ENCODE measurements around the gene KDM6A.
"Not testable (repeated sequence)": the region's sequence is repeated elsewhere in the genome, so short reads cannot be mapped to it uniquely, and the experiment has no call there.

GRCh38 chrX:44823193-44823592 lies 49.8 kb upstream of the KDM6A start:
- not testable (repeated sequence) for TF ChIP-seq HDAC3 (IDR thresholded peaks at IDR 0.05; ENCODE audit: borderline replicate concordance, partially characterized antibody); ELK1 (CRISPR knock-in tag; IDR thresholded peaks at IDR 0.05); TOE1 (IDR thresholded peaks at IDR 0.05; ENCODE audit: borderline replicate concordance); TOE1 (CRISPR knock-in tag; IDR thresholded peaks at IDR 0.05; ENCODE audit: borderline replicate concordance, low read depth); POLR2AphosphoS5 (IDR thresholded peaks at IDR 0.05; ENCODE audit: control insufficient read depth, insufficient read depth, low read depth, low read length); ZBTB34 (CRISPR knock-in tag; IDR thresholded peaks at IDR 0.05); CTCF (IDR thresholded peaks at IDR 0.05 in 2 of 3, conservative IDR thresholded peaks at IDR 0.05 in 1 of 3; ENCODE audit: insufficient read depth in 2 of 3, low read depth in 1 of 3, low read length in 3 of 3); ATF4 (CRISPR knock-in tag; IDR thresholded peaks at IDR 0.05); AFF4 (CRISPR knock-in tag; IDR thresholded peaks at IDR 0.05); RFX5 (IDR thresholded peaks at IDR 0.05; ENCODE audit: low read depth, low read length); SP1 (CRISPR knock-in tag; IDR thresholded peaks at IDR 0.05); POLR2A (conservative IDR thresholded peaks at IDR 0.05); KLF1 (tag; IDR thresholded peaks at IDR 0.05)
